Gastroesophageal sphincter (tissue), 3 donors: ENCODE results near the gene SLC8A1.

ENCODE experiments used
- EP300 ChIP-seq: sonication (generic); formaldehyde crosslinking; IDR thresholded peaks from one replicate; pipeline ENCODE4 v1.6.1; 2017; ENCODE audit warnings: antibody characterized with exemption, mild to moderate bottlenecking
- POLR2A ChIP-seq, 2 donors: fragments of 450-650 bp; IDR thresholded peaks; one replicate each; pipeline ENCODE4 v1.6.1; 2017; ENCODE audit warnings: antibody characterized with exemption in 2 of 2, mild to moderate bottlenecking in 2 of 2, moderate library complexity in 1 of 2
- POLR2AphosphoS5 ChIP-seq: sonication (generic); formaldehyde crosslinking; IDR thresholded peaks from one replicate; pipeline ENCODE4 v1.6.1; 2017; ENCODE audit warnings: antibody characterized with exemption
- TF ChIP-seq, protein P1 (sequence below), 4 experiments: fragments of 200-600 bp in 2 of 4; fragments of 450-650 bp in 2 of 4; sonication (generic) in 1 of 4; IDR thresholded peaks; one replicate each; pipeline ENCODE4 v1.5.1; 2017 to 2019; ENCODE audit warnings: antibody characterized with exemption in 4 of 4, mild to moderate bottlenecking in 2 of 4, moderate library complexity in 2 of 4

DNA sequence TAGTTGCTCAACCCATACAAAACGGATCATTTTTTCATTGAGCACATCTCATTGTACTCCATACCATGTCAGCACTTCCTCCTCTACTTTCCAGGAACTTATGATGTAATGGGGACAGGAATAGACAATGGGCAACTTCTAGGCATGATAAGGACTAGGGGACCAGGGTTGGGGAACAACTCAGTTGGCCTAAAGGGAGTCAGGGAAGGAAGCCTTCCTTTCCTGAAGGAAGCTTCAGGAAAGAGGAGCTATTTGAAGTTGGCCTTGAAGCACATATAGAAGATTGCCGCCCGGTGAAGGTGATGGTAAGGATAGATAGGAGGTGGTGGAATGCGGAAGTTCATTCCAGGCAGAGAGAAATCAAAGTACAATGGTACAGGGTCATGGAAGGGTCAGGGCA is 283.9 kb downstream of the SLC8A1 start:
- TF ChIP-seq, protein P1, sequence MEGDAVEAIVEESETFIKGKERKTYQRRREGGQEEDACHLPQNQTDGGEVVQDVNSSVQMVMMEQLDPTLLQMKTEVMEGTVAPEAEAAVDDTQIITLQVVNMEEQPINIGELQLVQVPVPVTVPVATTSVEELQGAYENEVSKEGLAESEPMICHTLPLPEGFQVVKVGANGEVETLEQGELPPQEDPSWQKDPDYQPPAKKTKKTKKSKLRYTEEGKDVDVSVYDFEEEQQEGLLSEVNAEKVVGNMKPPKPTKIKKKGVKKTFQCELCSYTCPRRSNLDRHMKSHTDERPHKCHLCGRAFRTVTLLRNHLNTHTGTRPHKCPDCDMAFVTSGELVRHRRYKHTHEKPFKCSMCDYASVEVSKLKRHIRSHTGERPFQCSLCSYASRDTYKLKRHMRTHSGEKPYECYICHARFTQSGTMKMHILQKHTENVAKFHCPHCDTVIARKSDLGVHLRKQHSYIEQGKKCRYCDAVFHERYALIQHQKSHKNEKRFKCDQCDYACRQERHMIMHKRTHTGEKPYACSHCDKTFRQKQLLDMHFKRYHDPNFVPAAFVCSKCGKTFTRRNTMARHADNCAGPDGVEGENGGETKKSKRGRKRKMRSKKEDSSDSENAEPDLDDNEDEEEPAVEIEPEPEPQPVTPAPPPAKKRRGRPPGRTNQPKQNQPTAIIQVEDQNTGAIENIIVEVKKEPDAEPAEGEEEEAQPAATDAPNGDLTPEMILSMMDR (IDR thresholded peaks at IDR 0.05): no peak
- TF ChIP-seq POLR2AphosphoS5 (no peak), POLR2A (IDR thresholded peaks at IDR 0.05) (no peak), EP300 (no peak)
